ENCODE data around the gene ODF2. TPM values are rescaled to one million over a fixed set of nuclear protein-coding genes. Genes with fewer than 3 reads are reported as not detected.
"Not testable (repeated sequence)": the region's sequence is repeated elsewhere in the genome, so short reads cannot be mapped to it uniquely, and the experiment has no call there.

ODF2 gene
- total RNA-seq, 1 donor from 2014 or later = 16.0 TPM

GRCh38 chr9:128482186-128482585 lies 26.4 kb downstream of the ODF2 start:
- no peak for DNase-seq (ENCODE audit: low read depth)

- DNase-seq (ENCODE audit: low read depth) = no peak
Measured at GRCh38 chr9:128484686-128485413, 29.0 kb downstream of the ODF2 start.

- DNase-seq (ENCODE audit: low read depth) = no peak
Measured at GRCh38 chr9:128485414-128485855, 29.6 kb downstream of the ODF2 start.

- no peak for DNase-seq (ENCODE audit: low read depth)
Measured at GRCh38 chr9:128486201-128486600, 30.4 kb downstream of the ODF2 start.

- DNase-seq (ENCODE audit: low read depth) = no peak
Measured at GRCh38 chr9:128493424-128493823, 37.6 kb downstream of the ODF2 start.

GRCh38 chr9:128494108-128494745 lies 38.4 kb downstream of the ODF2 start:
- no peak for DNase-seq (ENCODE audit: low read depth)

GRCh38 chr9:128494746-128495129 lies 38.9 kb downstream of the ODF2 start:
- no peak for DNase-seq (ENCODE audit: low read depth)

GRCh38 chr9:128495296-128495695 lies 39.5 kb downstream of the ODF2 start:
- no peak for DNase-seq (ENCODE audit: low read depth)

- no peak for DNase-seq (ENCODE audit: low read depth)
Measured at GRCh38 chr9:128495804-128496417, 40.1 kb downstream of the ODF2 start.

GRCh38 chr9:128497824-128498610 lies 42.2 kb downstream of the ODF2 start:
- DNase-seq (ENCODE audit: low read depth) = no peak

GRCh38 chr9:128498911-128499310 lies 43.1 kb downstream of the ODF2 start:
- no peak for DNase-seq (ENCODE audit: low read depth)

- DNase-seq (ENCODE audit: low read depth) = no peak
Measured at GRCh38 chr9:128499920-128500319, 44.1 kb downstream of the ODF2 start.

GRCh38 chr9:128503415-128503825 lies 47.6 kb downstream of the ODF2 start:
- DNase-seq (ENCODE audit: low read depth) = not testable (repeated sequence)

- peak; percentile 29 for DNase-seq (ENCODE audit: low read depth)
Measured at GRCh38 chr9:128503870-128504269, 48.1 kb downstream of the ODF2 start.

GRCh38 chr9:128504485-128505413 lies 48.9 kb downstream of the ODF2 start, which contains the start of gene GLE1:
TSS of gene GLE1 (plus strand) at chr9:128504719. CDS start at chr9:128504806, 87 bp downstream.
- peak; percentile 92 for DNase-seq (ENCODE audit: low read depth)

GRCh38 chr9:128505414-128505765 lies 49.6 kb downstream of the ODF2 start:
- DNase-seq (ENCODE audit: low read depth) = peak; percentile 7

GRCh38 chr9:128505906-128506305 lies 50.1 kb downstream of the ODF2 start:
- not testable (repeated sequence) for DNase-seq (ENCODE audit: low read depth)

GRCh38 chr9:128512820-128513219 lies 57.0 kb downstream of the ODF2 start:
- no peak for DNase-seq (ENCODE audit: low read depth)

GRCh38 chr9:128521956-128522355 lies 66.2 kb downstream of the ODF2 start:
- DNase-seq (ENCODE audit: low read depth) = no peak

GRCh38 chr9:128523199-128523925 lies 67.6 kb downstream of the ODF2 start:
- DNase-seq (ENCODE audit: low read depth) = peak; percentile 69
